Panc1 (cell line): ENCODE measurements around the gene NDOR1. TPM values are rescaled to one million over a fixed set of nuclear protein-coding genes. Genes with fewer than 3 reads are reported as not detected.

ENCODE experiments used
- ATAC-seq: fragments of 200-7000 bp; cut with Tn5 transposase; 2 replicates; pipeline ENCODE4 v1.9.1; 2020; ENCODE audit warnings: mild to moderate bottlenecking, moderate library complexity
- BruUV-seq: library from RNA; stranded (reverse); fragments of 400-500 nt; replicated peaks from 2 replicates; lab custom pipeline; 2021; lab: Mats Ljungman, UMichigan
- CTCF ChIA-PET: fragments of 300-600 bp; sonication (Branson Sonifier 250); formaldehyde crosslinking; loops from one replicate; lab custom pipeline; 2022; ENCODE audit warnings: antibody characterized with exemption; lab: Charles Lee
- POLR2A ChIA-PET: fragments of 300-600 bp; sonication (Branson Sonifier 250); formaldehyde crosslinking; loops from one replicate; lab custom pipeline; 2022; ENCODE audit warnings: antibody characterized with exemption; lab: Charles Lee
- DNase-seq: peaks from one replicate; pipeline ENCODE4 v3.0.0-alpha.2; 2010; ENCODE audit warnings: low read depth, low spot score
- H3K27ac ChIP-seq: 2 replicates; pipeline ENCODE4 v1.5.1; 2011; ENCODE audit warnings: mild to moderate bottlenecking, low read length, inconsistent platforms
- H3K27me3 ChIP-seq: fragments of 200-500 bp; sonication (Bioruptor generic); 2 replicates; pipeline ENCODE4 v1.6.0; 2014; ENCODE audit warnings: low read length, inconsistent platforms; ENCODE audit not compliant: control insufficient read depth, insufficient read depth
- H3K36me3 ChIP-seq: fragments of 200-500 bp; sonication (Bioruptor generic); 2 replicates; pipeline ENCODE4 v1.5.1; 2014; ENCODE audit warnings: inconsistent platforms, mild to moderate bottlenecking, low read length, moderate library complexity; ENCODE audit not compliant: control insufficient read depth, insufficient read depth
- H3K4me1 ChIP-seq: 2 replicates; pipeline ENCODE4 v1.5.1; 2011; ENCODE audit warnings: inconsistent platforms, mild to moderate bottlenecking, low read length, moderate library complexity; ENCODE audit not compliant: control insufficient read depth, insufficient read depth
- H3K4me3 ChIP-seq, 2 experiments: 2 replicates each; pipeline ENCODE4 v1.5.1; 2011 to 2012; ENCODE audit warnings: low read depth in 2 of 2, low read length in 2 of 2, mild to moderate bottlenecking in 2 of 2, inconsistent platforms in 1 of 2, moderate library complexity in 1 of 2
- H3K9me3 ChIP-seq: fragments of 200-500 bp; sonication (Bioruptor generic); 2 replicates; pipeline ENCODE4 v1.5.1; 2014; ENCODE audit warnings: low read depth, mild to moderate bottlenecking, inconsistent platforms, low read length, moderate library complexity; ENCODE audit not compliant: control insufficient read depth, insufficient read depth
- CTCF ChIP-seq: fragments of 450-650 bp; IDR thresholded peaks from 2 replicates; pipeline ENCODE4 v1.5.1; 2017; ENCODE audit warnings: mild to moderate bottlenecking
- POLR2AphosphoS5 ChIP-seq: IDR thresholded peaks from 2 replicates; pipeline ENCODE4 v1.6.1; 2012; ENCODE audit warnings: mild to moderate bottlenecking, low read depth, low read length, moderate library complexity
- REST ChIP-seq, 2 experiments: IDR thresholded peaks; 2 replicates each; pipeline ENCODE4 v1.6.1; 2011 to 2012; ENCODE audit warnings: low read depth in 2 of 2, control low read depth in 1 of 2, low read length in 1 of 2, mild to moderate bottlenecking in 1 of 2, moderate library complexity in 1 of 2; ENCODE audit not compliant: insufficient read depth in 1 of 2
- SIN3A ChIP-seq: IDR thresholded peaks from 2 replicates; pipeline ENCODE4 v1.6.1; 2012; ENCODE audit warnings: low read depth, mild to moderate bottlenecking, low read length, moderate library complexity, borderline replicate concordance; ENCODE audit not compliant: insufficient read depth
- TCF7L2 ChIP-seq: IDR thresholded peaks from 2 replicates; pipeline ENCODE4 v1.6.1; 2011; ENCODE audit warnings: mild to moderate bottlenecking, low read depth, low read length, inconsistent platforms
- in situ Hi-C: cut with HindIII; loops from 2 replicates; pipeline ENCODE4 v1.10.0; 2016; ENCODE audit warnings: low sequenced_read_pairs, low pct_unique_long_range_greater_than_20kb
- intact Hi-C: fragments of 100-400 bp; cut with micrococcal nuclease; formaldehyde crosslinking; loops from one replicate; pipeline ENCODE4 v1.10.0; 2022; ENCODE audit not compliant: unreplicated experiment
- total RNA-seq: library from RNA; stranded (reverse); gene quantifications from one replicate; pipeline ENCODE4 v1.2.1, GENCODE V29; 2021; ENCODE audit not compliant: unreplicated experiment

NDOR1 gene
- total RNA-seq, 1 experiment from 2014 or later, result 15.6 TPM

- TF ChIP-seq TCF7L2 (no peak), CTCF (no peak), POLR2AphosphoS5 (no peak), SIN3A (no peak), REST (IDR thresholded peaks at IDR 0.05; ENCODE audit: insufficient read depth in 1 of 2, low read depth in 2 of 2, low read length in 1 of 2) (no peak)
- Histone ChIP-seq H3K36me3 (peaks cover 2% of the 10 kb centered on the region; the same call in 1 of the 2 replicates), H3K4me1 (peaks cover 20% of the 10 kb centered on the region), H3K4me3 (peak overlapping the region; percentile 84 to 90), H3K27ac (peak overlapping the region; percentile 87), H3K27me3 (no peaks in the 10 kb centered on the region), H3K9me3 (no peaks in the 10 kb centered on the region)
- POLR2A ChIA-PET, result no interaction called here
- CTCF ChIA-PET, result no interaction called here
- in situ Hi-C loops, result no loop called here
- no peak for DNase-seq
- intact Hi-C loops, result no loop called here
- no peak for ATAC-seq
- no TSS peak for BruUV-seq
Observed at GRCh38 chr9:137206602-137207001, 1.1 kb downstream of the NDOR1 start.

GRCh38 chr9:137211532-137211931 lies 6.0 kb downstream of the NDOR1 start:
- POLR2A ChIA-PET, result no interaction called here
- in situ Hi-C loops, result no loop called here
- CTCF ChIA-PET, result no interaction called here
- no peak for DNase-seq
- BruUV-seq, result no TSS peak
- no peak overlapping the region for H3K4me3 ChIP-seq
- no peaks in the 10 kb centered on the region for H3K36me3 ChIP-seq
- intact Hi-C loops, result no loop called here
- peaks cover 6% of the 10 kb centered on the region for H3K4me1 ChIP-seq
- H3K27ac ChIP-seq, result no peak overlapping the region
- no peak for ATAC-seq
- TF ChIP-seq REST (IDR thresholded peaks at IDR 0.05; ENCODE audit: insufficient read depth in 1 of 2, low read depth in 2 of 2, low read length in 1 of 2), result no peak
- no peak for TF ChIP-seq POLR2AphosphoS5
- no peak for TF ChIP-seq CTCF
- TF ChIP-seq SIN3A, result no peak
- TF ChIP-seq TCF7L2, result no peak
- no peaks in the 10 kb centered on the region for H3K27me3 ChIP-seq
- no peaks in the 10 kb centered on the region for H3K9me3 ChIP-seq
